Naive thymus-derived CD8-positive, alpha-beta T cell (primary cell): ENCODE measurements around the gene GSTM4. TPM values are rescaled to one million over a fixed set of nuclear protein-coding genes. Genes with fewer than 3 reads are reported as not detected.

Experiments used
- ATAC-seq, 2 donors: fragments of 150-1000 bp; cut with Tn5 transposase in 1 of 2; sonication (Bioruptor Pico), chemical (Tn5 transposase) in 1 of 2; 1 replicate in 1 of 2; 2 replicates in 1 of 2; pipeline ENCODE4 v1.10.0; 2021; ENCODE audit warnings: mild to moderate bottlenecking in 2 of 2, moderate library complexity in 2 of 2
- POLR2A ChIA-PET: fragments of 350-600 bp; sonication (Branson Sonifier 250); formaldehyde crosslinking; loops from one replicate; lab custom pipeline; 2021; ENCODE audit warnings: antibody characterized with exemption; lab: Charles Lee
- DNase-seq, 10 donors: peaks; one replicate each; pipeline versions ENCODE4 v3.0.0 to v3.0.0-alpha.2; 2020 to 2022
- H3K27ac Mint-ChIP-seq, 10 donors: one replicate each; pipeline ENCODE4 v1.8.0; 2020 to 2022; ENCODE audit warnings: mild to moderate bottlenecking in 10 of 10, mixed read lengths in 10 of 10, moderate library complexity in 4 of 10, inconsistent platforms in 1 of 10
- H3K27me3 Mint-ChIP-seq, 5 donors: one replicate each; pipeline ENCODE4 v1.8.0; 2021 to 2022; ENCODE audit warnings: mixed read lengths in 5 of 5
- H3K36me3 Mint-ChIP-seq, 3 donors: one replicate each; pipeline ENCODE4 v1.8.0; 2020 to 2022; ENCODE audit warnings: mixed read lengths in 3 of 3, mild to moderate bottlenecking in 2 of 3, inconsistent platforms in 1 of 3
- H3K4me1 Mint-ChIP-seq, 4 donors: one replicate each; pipeline ENCODE4 v1.8.0; 2021 to 2022; ENCODE audit warnings: mixed read lengths in 4 of 4
- H3K4me3 Mint-ChIP-seq, 10 donors: one replicate each; pipeline ENCODE4 v1.8.0; 2020 to 2022; ENCODE audit warnings: mild to moderate bottlenecking in 10 of 10, mixed read lengths in 10 of 10, moderate library complexity in 6 of 10, inconsistent platforms in 1 of 10
- H3K9me3 Mint-ChIP-seq, 9 donors: one replicate each; pipeline ENCODE4 v1.8.0; 2020 to 2022; ENCODE audit warnings: mixed read lengths in 9 of 9, mild to moderate bottlenecking in 3 of 9, inconsistent platforms in 1 of 9, moderate library complexity in 1 of 9
- polyA plus RNA-seq, 3 donors: library from polyadenylated mRNA; unstranded; fragments of 300-500 nt; fragmentation: Illumina TruSeq; gene quantifications; one replicate each; pipeline ENCODE4 v1.2.3, GENCODE V29; 2021
- total RNA-seq, 8 experiments: library from RNA in 2 of 8; stranded (reverse) in 2 of 8; gene quantifications; one replicate each; pipeline ENCODE4 v1.2.3 and lab custom pipeline; 2021 to 2026

GSTM4 gene
- total and polyA plus RNA-seq, 5 experiments from 2014 or later = 2.5 to 17.4 (median 8.6) TPM

- H3K9me3 Mint-ChIP-seq = no peaks in the 10 kb centered on the region
- DNase-seq (peak; percentile 44 to 85 (median 66)), ATAC-seq (peak; percentile 15 to 35)
- no peaks in the 10 kb centered on the region for H3K36me3 Mint-ChIP-seq
- H3K27ac Mint-ChIP-seq = peak within 1 kb of the TSS; percentile 92 to 99 (median 98)
- peaks cover 46 to 84% (median 68%) of the 10 kb centered on the region in 4 donors for H3K4me1 Mint-ChIP-seq
- H3K27me3 Mint-ChIP-seq = no peaks in the 10 kb centered on the region
- peak within 1 kb of the TSS; percentile 91 to 99 (median 97) for H3K4me3 Mint-ChIP-seq
- POLR2A ChIA-PET = interaction anchor here (0.7 to 4.7 kb wide), 6 partner anchors 18 to 365 kb away, joined by 3 to 48 read pairs (median 4); partner anchors contain the start of genes AHCYL1, ATXN7L2 and GNAI3
Observed at GRCh38 chr1:109619576-109620400, 36.1 kb upstream of the GSTM4 start, which contains the start of the genes AMPD2 and GNAT2. TSS of gene AMPD2 (plus strand) at chr1:109619837. CDS start at chr1:109621176, 1,339 bp downstream. TSS of gene GNAT2 (minus strand) at chr1:109619616. CDS start at chr1:109612870, 6,746 bp downstream.

GRCh38 chr1:109620401-109620791, 35.5 kb upstream of the GSTM4 start:
- Mint-ChIP-seq H3K36me3 (peaks cover 0 to 2% (median 0%) of the 10 kb centered on the region in 3 donors), H3K9me3 (no peaks in the 10 kb centered on the region), H3K4me3 (peak overlapping the region; percentile 91 to 99 (median 97)), H3K27me3 (no peaks in the 10 kb centered on the region), H3K27ac (peak overlapping the region; percentile 84 to 99 (median 98)), H3K4me1 (peaks cover 48 to 90% (median 71%) of the 10 kb centered on the region in 4 donors)
- POLR2A ChIA-PET = interaction anchor here (0.6 to 4.7 kb wide), 5 partner anchors 72 to 407 kb away, joined by 3 to 48 read pairs (median 4); partner anchors contain the start of genes AHCYL1, ATXN7L2, GNAI3 and SARS1
- ATAC-seq (peak in 1 of 2 donors; percentile 2), DNase-seq (peak in 1 of 10 donors; percentile 16)

GRCh38 chr1:109620841-109621286, 35.0 kb upstream of the GSTM4 start:
- peak overlapping the region; percentile 84 to 99 (median 98) for H3K27ac Mint-ChIP-seq
- H3K36me3 Mint-ChIP-seq = peaks cover 0 to 5% (median 2%) of the 10 kb centered on the region in 3 donors
- H3K4me3 Mint-ChIP-seq = peak overlapping the region; percentile 91 to 99 (median 97)
- peak; percentile 91 to 99 (median 95) for DNase-seq
- H3K9me3 Mint-ChIP-seq = no peaks in the 10 kb centered on the region
- H3K4me1 Mint-ChIP-seq = peaks cover 51 to 92% (median 71%) of the 10 kb centered on the region in 4 donors
- POLR2A ChIA-PET = interaction anchor here (0.6 to 4.7 kb wide), 5 partner anchors 72 to 407 kb away, joined by 3 to 48 read pairs (median 4); partner anchors contain the start of genes AHCYL1, ATXN7L2, GNAI3 and SARS1
- peak; percentile 86 to 89 for ATAC-seq
- H3K27me3 Mint-ChIP-seq = no peaks in the 10 kb centered on the region

GRCh38 chr1:109621379-109622136, 34.3 kb upstream of the GSTM4 start:
- H3K36me3 Mint-ChIP-seq = peaks cover 0 to 12% (median 5%) of the 10 kb centered on the region in 3 donors
- peaks cover 46 to 85% (median 65%) of the 10 kb centered on the region in 4 donors for H3K4me1 Mint-ChIP-seq
- peak overlapping the region; percentile 91 to 99 (median 97) for H3K4me3 Mint-ChIP-seq
- peak overlapping the region; percentile 90 to 99 (median 98) for H3K27ac Mint-ChIP-seq
- H3K27me3 Mint-ChIP-seq = no peaks in the 10 kb centered on the region
- no peaks in the 10 kb centered on the region for H3K9me3 Mint-ChIP-seq
- DNase-seq (no peak), ATAC-seq (peak; percentile 5 to 9)
- POLR2A ChIA-PET = interaction anchor here (4.7 kb wide), 1 partner anchor 73 kb away, joined by 48 read pairs; the partner anchor contains the start of gene GNAI3

- Mint-ChIP-seq H3K4me1 (peaks cover 43 to 78% (median 59%) of the 10 kb centered on the region in 4 donors), H3K36me3 (peaks cover 0 to 13% (median 5%) of the 10 kb centered on the region in 3 donors), H3K4me3 (peak overlapping the region; percentile 91 to 99 (median 97)), H3K27me3 (no peaks in the 10 kb centered on the region), H3K9me3 (no peaks in the 10 kb centered on the region), H3K27ac (peak overlapping the region; percentile 90 to 99 (median 98))
- ATAC-seq (no peak), DNase-seq (no peak)
- POLR2A ChIA-PET = interaction anchor here (1.0 to 4.7 kb wide), 3 partner anchors 73 to 152 kb away, joined by 3 to 48 read pairs (median 7); partner anchors contain the start of gene GNAI3
Observed at GRCh38 chr1:109622137-109622892, 33.6 kb upstream of the GSTM4 start.

- ATAC-seq (no peak), DNase-seq (no peak)
- POLR2A ChIA-PET = interaction anchor here (1.0 to 2.7 kb wide), 3 partner anchors 74 to 151 kb away, joined by 3 to 8 read pairs (median 7); partner anchors contain the start of gene GNAI3
Observed at GRCh38 chr1:109622895-109623294, 33.0 kb upstream of the GSTM4 start.

GRCh38 chr1:109623601-109624161, 32.2 kb upstream of the GSTM4 start:
- Mint-ChIP-seq H3K27me3 (no peaks in the 10 kb centered on the region), H3K9me3 (no peaks in the 10 kb centered on the region), H3K36me3 (peaks cover 0 to 26% (median 8%) of the 10 kb centered on the region in 3 donors), H3K4me1 (peaks cover 41 to 70% (median 55%) of the 10 kb centered on the region in 4 donors), H3K4me3 (peak overlapping the region; percentile 57 to 99 (median 96)), H3K27ac (peak overlapping the region; percentile 85 to 99 (median 98))
- ATAC-seq (no peak), DNase-seq (no peak)
- POLR2A ChIA-PET = interaction anchor here (1.0 to 2.7 kb wide), 4 partner anchors 64 to 151 kb away, joined by 3 to 8 read pairs (median 5); partner anchors contain the start of gene GNAI3

More at GRCh38 chr1:109622895-109623294, 33.0 kb upstream of the GSTM4 start:
- Mint-ChIP-seq H3K4me3 (peak overlapping the region; percentile 17 to 99 (median 97)), H3K4me1 (peaks cover 43 to 75% (median 58%) of the 10 kb centered on the region in 4 donors), H3K27ac (peak overlapping the region; percentile 90 to 99 (median 98)), H3K9me3 (no peaks in the 10 kb centered on the region), H3K36me3 (peaks cover 0 to 18% (median 8%) of the 10 kb centered on the region in 3 donors), H3K27me3 (no peaks in the 10 kb centered on the region)

- Mint-ChIP-seq H3K27ac (peak overlapping the region; percentile 80 to 99 (median 98)), H3K27me3 (no peaks in the 10 kb centered on the region), H3K4me1 (peaks cover 36 to 63% (median 48%) of the 10 kb centered on the region in 4 donors), H3K9me3 (no peaks in the 10 kb centered on the region), H3K36me3 (peaks cover 0 to 32% (median 10%) of the 10 kb centered on the region in 3 donors), H3K4me3 (peak overlapping the region; percentile 57 to 99 (median 96))
- POLR2A ChIA-PET = interaction anchor here (0.7 to 2.7 kb wide), 4 partner anchors 64 to 115 kb away, joined by 3 to 8 read pairs (median 5); partner anchors contain the start of genes AMIGO1 and GNAI3
- no peak for DNase-seq
- ATAC-seq = no peak
Observed at GRCh38 chr1:109624201-109625010, 31.5 kb upstream of the GSTM4 start.

GRCh38 chr1:109625176-109625575, 30.7 kb upstream of the GSTM4 start:
- H3K27ac Mint-ChIP-seq = peak overlapping the region in 8 of 10 donors; percentile 48 to 98 (median 82)
- no peaks in the 10 kb centered on the region for H3K9me3 Mint-ChIP-seq
- ATAC-seq (no peak), DNase-seq (no peak)
- H3K4me1 Mint-ChIP-seq = peaks cover 33 to 55% (median 46%) of the 10 kb centered on the region in 4 donors
- POLR2A ChIA-PET = interaction anchor here (0.5 to 2.7 kb wide), 3 partner anchors 65 to 79 kb away, joined by 3 to 7 read pairs (median 3); partner anchors contain the start of gene GNAI3
- no peaks in the 10 kb centered on the region for H3K27me3 Mint-ChIP-seq
- H3K36me3 Mint-ChIP-seq = peaks cover 0 to 40% (median 10%) of the 10 kb centered on the region in 3 donors
- H3K4me3 Mint-ChIP-seq = peak overlapping the region in 3 of 10 donors; percentile 6 to 48 (median 27)
